Measurements from ENCODE around the gene PTPRN.

GRCh38 chr2:219302412-219302968, 6.7 kb downstream of the PTPRN start:
- TF ChIP-seq CTCF (IDR thresholded peaks at IDR 0.05; ENCODE audit: poor library complexity, severe bottlenecking) = no peak
- no peak for TF ChIP-seq MXI1 (conservative IDR thresholded peaks at IDR 0.05; ENCODE audit: poor library complexity, severe bottlenecking)
- TF ChIP-seq TAF1 (IDR thresholded peaks at IDR 0.05; ENCODE audit: low read depth) = no peak
- no peak for TF ChIP-seq REST (IDR thresholded peaks at IDR 0.05; ENCODE audit: borderline replicate concordance)
- TF ChIP-seq RAD21 (conservative IDR thresholded peaks at IDR 0.05) = no peak
- no peak for TF ChIP-seq EZH2 (IDR thresholded peaks at IDR 0.05; ENCODE audit: borderline replicate concordance, insufficient read depth, low read length, poor library complexity, severe bottlenecking)
- TF ChIP-seq POLR2AphosphoS5 (IDR thresholded peaks at IDR 0.05) = no peak
